Heart left ventricle (tissue), 16 donors: ENCODE data around the gene ISL2. TPM values are rescaled to one million over a fixed set of nuclear protein-coding genes. Genes with fewer than 3 reads are reported as not detected.

Source experiments
- ATAC-seq, 4 donors: fragments of 200-7000 bp; cut with Tn5 transposase; one replicate each; pipeline ENCODE4 v1.9.1; 2020 to 2022; ENCODE audit warnings: moderate library complexity in 4 of 4, mild to moderate bottlenecking in 3 of 4, moderate number of reproducible peaks in 1 of 4
- DNase-seq, 5 donors: peaks; one replicate each; pipeline ENCODE4 v3.0.0-alpha.2; 2020
- H3K27ac ChIP-seq, 12 donors: fragments of 200-600 bp; sonication (generic) in 4 of 12; one replicate each; pipeline versions ENCODE4 v1.5.0 to v1.8.0; 2016 to 2022; ENCODE audit warnings: mild to moderate bottlenecking in 2 of 12
- H3K27me3 ChIP-seq, 9 donors: fragments of 200-600 bp; sonication (generic) in 2 of 9; one replicate each; pipeline versions ENCODE4 v1.5.1 to v1.8.0; 2016 to 2022; ENCODE audit warnings: mild to moderate bottlenecking in 3 of 9
- H3K36me3 ChIP-seq, 9 donors: fragments of 200-600 bp; sonication (generic) in 2 of 9; one replicate each; pipeline versions ENCODE4 v1.5.0 to v1.8.0; 2018 to 2022; ENCODE audit warnings: mild to moderate bottlenecking in 2 of 9
- H3K4me1 ChIP-seq, 12 donors: fragments of 200-600 bp; sonication (generic) in 4 of 12; one replicate each; pipeline versions ENCODE4 v1.5.0 to v1.8.0; 2016 to 2022; ENCODE audit warnings: mild to moderate bottlenecking in 3 of 12
- H3K4me3 ChIP-seq, 12 donors: fragments of 200-600 bp; sonication (generic) in 4 of 12; one replicate each; pipeline versions ENCODE4 v1.5.0 to v1.8.0; 2017 to 2022; ENCODE audit warnings: mild to moderate bottlenecking in 9 of 12, moderate library complexity in 4 of 12
- H3K9me3 ChIP-seq, 12 donors: fragments of 200-600 bp; sonication (generic) in 4 of 12; one replicate each; pipeline versions ENCODE4 v1.5.0 to v1.8.0; 2016 to 2022; ENCODE audit warnings: mild to moderate bottlenecking in 1 of 12
- POLR2A ChIP-seq, 2 donors: fragments of 450-650 bp; IDR thresholded peaks; one replicate each; pipeline ENCODE4 v1.6.1; 2017; ENCODE audit warnings: antibody characterized with exemption in 2 of 2, mild to moderate bottlenecking in 2 of 2, moderate library complexity in 2 of 2
- WGBS, 4 donors: extraction: QIAGEN DNeasy Blood & Tissue Kit in 2 of 4; methylation state at CpG; one replicate each; pipeline versions ENCODE4 v1.1.5 to v1.1.7; 2013 to 2018; 5-methylcytosine and 5-hydroxymethylcytosine counted together
- intact Hi-C, 10 donors: fragments of 100-400 bp; cut with DNase I; formaldehyde crosslinking; loops; one replicate each; pipeline versions ENCODE4 v1.11.1 to v1.14.2; 2022
- polyA plus RNA-seq, 2 donors: library from polyadenylated mRNA; stranded (reverse); fragments of 200-250 nt; gene quantifications; one replicate each; pipeline ENCODE4 v1.2.3, GENCODE V29; 2013
- total RNA-seq, 9 donors: library from RNA; depleted of rRNA in 2 of 9; stranded (reverse); fragments of >200 nt in 2 of 9; fragmentation: NEBNext Ultra II Directional in 3 of 9; extraction: Animal tissue kit (Norgen Biotek cat#: 25700) in 3 of 9; gene quantifications; one replicate each; pipeline versions ENCODE4 v1.1.0 to v1.2.4, GENCODE V29; 2016 to 2023
- TF ChIP-seq, protein P1 (sequence below), 12 donors: fragments of 200-600 bp; sonication (generic) in 4 of 12; IDR thresholded peaks; one replicate each; pipeline versions ENCODE4 v1.5.0 to v1.8.0; 2018 to 2022; ENCODE audit warnings: antibody characterized with exemption in 12 of 12, mild to moderate bottlenecking in 5 of 12
- donor health status: ischemic (EF 13 %, LVEDD 7.1; RV severe dilation, severe dysfunction).
- donor health status: healthy with polysubstance abuse.
- donor health status: DM: no; HTN: yes; CAD: no.
- donor health status: DM: no; HTN: no; CAD: no.
- donor health status: ischemic (EF 25% LVEDD 6.9; RV normal size, moderate dysfunction).
- donor health status: ischemic (EF 25% LVEDD 5.7; RV mildly dilated, moderate dysfunction).
- donor health status: healthy.
- donor health status: DM: yes; HTN: yes; CAD: no.
- donor health status: ischemic (EF 35%, LVEDD 5.7; RV mildly dilated, moderate dysfunction).
- donor health status: nonischemic (EF 11% LVEDD 7.7; RV severe dilation, severe dysfunction).
- donor health status: DM: yes; HTN: yes; CAD: no.
- donor health status: PGD.
- donor health status: ischemic (EF 29% LVEDD 5.4; RV normal size, mild dysfunction).
- donor health status: nonischemic (EF 23%, LVEDD 6.1; RV moderate dilation, normal function).

ISL2 gene
- total and polyA plus RNA-seq, 11 donors = not detected

DNA sequence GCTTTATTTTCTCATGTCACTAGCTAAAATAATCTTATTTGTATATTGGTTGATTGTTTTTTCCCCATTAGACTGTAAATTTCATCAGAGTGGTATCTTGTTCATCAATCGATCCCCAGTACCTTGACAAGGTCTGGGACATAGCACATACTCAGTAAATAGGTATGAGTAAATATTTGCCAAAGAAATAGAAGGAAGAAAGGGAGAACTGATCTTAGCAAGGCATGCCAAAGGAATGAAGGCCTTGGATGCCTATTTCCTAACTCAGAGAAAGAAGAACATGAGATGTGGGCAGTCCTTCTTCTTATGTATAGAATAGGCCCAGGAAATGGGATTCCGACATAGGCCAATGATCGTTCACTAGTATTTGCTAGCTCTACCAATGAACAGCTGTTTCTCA, 54.7 kb downstream of the ISL2 start:
- H3K4me1 ChIP-seq = no peaks in the 10 kb centered on the region
- no peak for TF ChIP-seq POLR2A (IDR thresholded peaks at IDR 0.05)
- TF ChIP-seq, protein P1, sequence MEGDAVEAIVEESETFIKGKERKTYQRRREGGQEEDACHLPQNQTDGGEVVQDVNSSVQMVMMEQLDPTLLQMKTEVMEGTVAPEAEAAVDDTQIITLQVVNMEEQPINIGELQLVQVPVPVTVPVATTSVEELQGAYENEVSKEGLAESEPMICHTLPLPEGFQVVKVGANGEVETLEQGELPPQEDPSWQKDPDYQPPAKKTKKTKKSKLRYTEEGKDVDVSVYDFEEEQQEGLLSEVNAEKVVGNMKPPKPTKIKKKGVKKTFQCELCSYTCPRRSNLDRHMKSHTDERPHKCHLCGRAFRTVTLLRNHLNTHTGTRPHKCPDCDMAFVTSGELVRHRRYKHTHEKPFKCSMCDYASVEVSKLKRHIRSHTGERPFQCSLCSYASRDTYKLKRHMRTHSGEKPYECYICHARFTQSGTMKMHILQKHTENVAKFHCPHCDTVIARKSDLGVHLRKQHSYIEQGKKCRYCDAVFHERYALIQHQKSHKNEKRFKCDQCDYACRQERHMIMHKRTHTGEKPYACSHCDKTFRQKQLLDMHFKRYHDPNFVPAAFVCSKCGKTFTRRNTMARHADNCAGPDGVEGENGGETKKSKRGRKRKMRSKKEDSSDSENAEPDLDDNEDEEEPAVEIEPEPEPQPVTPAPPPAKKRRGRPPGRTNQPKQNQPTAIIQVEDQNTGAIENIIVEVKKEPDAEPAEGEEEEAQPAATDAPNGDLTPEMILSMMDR (IDR thresholded peaks at IDR 0.05) = no peak
- H3K9me3 ChIP-seq = no peaks in the 10 kb centered on the region
- peaks cover 0 to 3% (median 0%) of the 10 kb centered on the region in 9 donors for H3K36me3 ChIP-seq
- H3K27me3 ChIP-seq = no peaks in the 10 kb centered on the region
- no peak overlapping the region for H3K4me3 ChIP-seq
- WGBS, 4 donors = 97% methylated on average over 3 of the region's 3 CpGs
- ATAC-seq (no peak), DNase-seq (no peak)
- H3K27ac ChIP-seq = no peak overlapping the region
- intact Hi-C loops = no loop called here

DNA sequence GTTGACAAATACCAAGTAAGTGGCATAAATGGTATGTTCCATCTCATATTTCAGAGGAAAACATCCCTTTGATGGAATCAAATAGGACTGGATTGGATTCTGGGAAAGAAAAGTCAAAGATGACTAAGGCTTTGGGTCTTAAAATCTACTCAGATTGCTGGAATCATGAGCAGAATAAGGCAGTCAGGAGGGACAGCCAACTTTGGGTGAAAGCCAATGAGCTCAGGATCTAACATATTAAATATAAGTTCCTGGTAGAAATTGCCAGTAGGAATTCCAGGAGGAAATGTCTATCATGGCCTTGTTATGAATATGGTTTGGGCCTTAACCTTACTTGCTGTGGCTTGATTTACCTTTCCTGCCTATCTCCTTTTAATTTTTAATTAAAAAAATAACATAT, 55.3 kb downstream of the ISL2 start:
- no peaks in the 10 kb centered on the region for H3K27me3 ChIP-seq
- intact Hi-C loops = no loop called here
- ATAC-seq (no peak), DNase-seq (no peak)
- no peak overlapping the region for H3K4me3 ChIP-seq
- H3K9me3 ChIP-seq = no peaks in the 10 kb centered on the region
- H3K36me3 ChIP-seq = peaks cover 0 to 3% (median 0%) of the 10 kb centered on the region in 9 donors
- no peaks in the 10 kb centered on the region for H3K4me1 ChIP-seq
- TF ChIP-seq POLR2A (IDR thresholded peaks at IDR 0.05) = no peak
- TF ChIP-seq, protein P1 (IDR thresholded peaks at IDR 0.05) = no peak
- no peak overlapping the region for H3K27ac ChIP-seq

Other genes starting within 250 kb of the ISL2 start
- 100 to 1,000 TPM; 244 to 536 (median 369) TPM for gene ETFA, start 25.3 kb upstream of the ISL2 start, total RNA-seq
- gene ETFA, start 25.3 kb upstream of the ISL2 start, polyA plus RNA-seq = 100 to 1,000 TPM; 210 to 217 TPM